HT-29 (cell line): Measurements from ENCODE around the gene GEN1. TPM values are rescaled to one million over a fixed set of nuclear protein-coding genes. Genes with fewer than 3 reads are reported as not detected.

ENCODE experiments used
- DNase-seq: peaks from one replicate; pipeline ENCODE4 v3.0.0-alpha.2; 2015; ENCODE audit warnings: low spot score
- total RNA-seq: library from RNA; depleted of rRNA; stranded (reverse); fragments of >200 nt; shearing (Covaris generic); gene quantifications from 2 replicates; pipeline ENCODE4 v1.2.3, GENCODE V29; 2014; rRNA removed

Gene GEN1, protein sequence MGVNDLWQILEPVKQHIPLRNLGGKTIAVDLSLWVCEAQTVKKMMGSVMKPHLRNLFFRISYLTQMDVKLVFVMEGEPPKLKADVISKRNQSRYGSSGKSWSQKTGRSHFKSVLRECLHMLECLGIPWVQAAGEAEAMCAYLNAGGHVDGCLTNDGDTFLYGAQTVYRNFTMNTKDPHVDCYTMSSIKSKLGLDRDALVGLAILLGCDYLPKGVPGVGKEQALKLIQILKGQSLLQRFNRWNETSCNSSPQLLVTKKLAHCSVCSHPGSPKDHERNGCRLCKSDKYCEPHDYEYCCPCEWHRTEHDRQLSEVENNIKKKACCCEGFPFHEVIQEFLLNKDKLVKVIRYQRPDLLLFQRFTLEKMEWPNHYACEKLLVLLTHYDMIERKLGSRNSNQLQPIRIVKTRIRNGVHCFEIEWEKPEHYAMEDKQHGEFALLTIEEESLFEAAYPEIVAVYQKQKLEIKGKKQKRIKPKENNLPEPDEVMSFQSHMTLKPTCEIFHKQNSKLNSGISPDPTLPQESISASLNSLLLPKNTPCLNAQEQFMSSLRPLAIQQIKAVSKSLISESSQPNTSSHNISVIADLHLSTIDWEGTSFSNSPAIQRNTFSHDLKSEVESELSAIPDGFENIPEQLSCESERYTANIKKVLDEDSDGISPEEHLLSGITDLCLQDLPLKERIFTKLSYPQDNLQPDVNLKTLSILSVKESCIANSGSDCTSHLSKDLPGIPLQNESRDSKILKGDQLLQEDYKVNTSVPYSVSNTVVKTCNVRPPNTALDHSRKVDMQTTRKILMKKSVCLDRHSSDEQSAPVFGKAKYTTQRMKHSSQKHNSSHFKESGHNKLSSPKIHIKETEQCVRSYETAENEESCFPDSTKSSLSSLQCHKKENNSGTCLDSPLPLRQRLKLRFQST
- total RNA-seq: 16.8 and 18.5 TPM in 2 replicates

DNA sequence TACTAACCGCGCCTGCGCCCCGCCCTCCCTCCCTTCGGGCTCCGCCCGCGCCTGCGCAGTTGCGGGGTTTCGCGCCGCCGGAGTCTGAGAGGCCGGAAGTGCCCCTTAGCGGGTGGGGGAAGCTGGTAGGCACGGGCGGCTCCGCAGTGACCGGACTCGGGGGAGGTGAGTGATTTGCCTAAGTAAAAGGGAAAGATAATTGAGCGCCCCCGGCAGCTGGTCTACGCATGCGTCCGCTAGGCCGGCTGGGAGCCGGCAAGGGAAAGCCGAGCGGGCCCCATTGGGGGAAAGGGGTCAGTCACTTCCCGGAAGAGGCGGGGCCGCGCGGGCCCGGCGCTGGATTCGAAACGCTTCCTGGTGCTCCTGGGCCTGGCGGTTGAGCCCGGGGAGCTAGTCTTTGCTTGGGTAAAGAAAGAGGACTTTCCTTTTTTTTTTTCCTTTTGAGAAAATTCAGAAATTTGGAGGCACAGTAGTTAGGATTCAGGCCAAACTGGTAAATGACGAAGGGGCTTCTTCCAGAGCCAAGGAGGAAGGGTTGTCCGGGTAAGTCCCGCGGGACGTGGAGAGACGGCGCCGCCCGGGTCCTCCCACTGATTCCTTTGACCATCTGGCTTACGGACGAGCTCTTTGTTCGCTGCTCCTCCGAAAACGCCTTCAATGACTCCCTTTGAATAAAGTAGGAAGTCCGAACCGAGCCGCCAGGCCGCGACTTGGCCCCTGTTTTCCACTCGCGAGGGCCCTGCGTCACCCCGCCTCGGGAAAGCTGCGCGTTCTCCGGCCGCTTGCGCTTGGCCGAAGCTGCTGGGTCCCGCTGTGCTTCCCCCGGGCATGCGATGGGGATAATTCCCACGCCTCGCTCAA is at the start of gene GEN1, which contains the start of gene SMC6:
GEN1 (plus strand) TSS at position 336 of the 861 bp plus-strand sequence. CDS start 5,806 bp downstream, outside the sequence.
SMC6 (minus strand) TSS at position 8 of the 861 bp plus-strand sequence. CDS start 7,864 bp downstream, outside the sequence.
- peak; percentile 93 for DNase-seq

DNA sequence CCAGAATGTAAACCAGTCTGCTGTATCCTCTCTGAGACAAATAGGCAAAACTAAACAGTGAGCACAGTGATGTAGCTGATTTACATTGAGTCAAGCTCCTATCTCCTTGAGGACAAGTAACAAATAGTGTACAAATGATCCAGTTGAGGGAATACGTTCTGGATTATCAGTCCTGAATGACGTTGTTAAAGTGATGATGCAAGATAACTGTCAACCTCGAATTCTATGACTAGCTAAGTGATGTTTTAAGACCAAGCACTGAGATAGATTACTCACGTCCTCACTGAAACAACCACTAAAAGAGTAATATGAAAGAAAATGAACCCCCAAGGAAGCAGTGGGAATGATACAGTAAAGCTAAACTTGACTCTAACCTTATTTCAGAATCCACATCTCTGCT is 47.1 kb upstream of the GEN1 start:
- DNase-seq: no peak

DNA sequence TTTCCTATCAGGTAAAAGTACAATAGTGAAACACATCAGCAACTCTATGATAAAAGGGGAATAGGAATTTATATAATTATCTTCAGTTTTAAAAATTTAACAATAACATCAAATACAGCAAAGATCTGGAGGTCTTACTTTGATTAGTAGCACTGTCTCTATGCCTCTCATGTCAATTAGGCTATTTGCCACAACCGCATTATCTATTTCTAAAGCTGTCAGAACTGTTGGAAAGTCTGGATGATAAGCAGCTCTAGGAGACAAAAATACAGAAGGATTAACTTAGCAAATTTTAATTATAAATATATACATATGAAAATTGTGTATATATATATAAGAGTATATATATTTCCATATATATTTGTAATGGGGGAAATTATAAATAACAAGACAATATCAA is 45.4 kb upstream of the GEN1 start:
- DNase-seq: no peak

DNA sequence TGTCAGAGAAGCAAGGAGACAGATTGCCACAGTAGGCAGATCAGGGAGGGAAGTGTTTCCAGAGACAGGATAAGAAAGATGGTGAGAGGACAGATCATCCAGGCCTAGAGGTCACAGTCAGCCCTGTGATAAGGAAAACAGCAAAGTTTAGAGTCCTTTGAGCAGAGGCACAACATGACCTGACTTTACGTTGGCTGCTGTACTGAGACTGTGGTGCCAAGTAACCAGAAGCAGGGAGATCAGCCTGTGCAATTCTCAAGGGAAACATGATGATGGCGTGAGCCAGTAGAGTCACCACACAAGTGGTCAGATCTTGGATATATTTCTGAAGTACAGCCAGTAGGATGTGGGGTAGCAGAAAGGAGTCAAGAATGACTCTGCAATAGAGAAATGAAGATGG is 44.0 kb upstream of the GEN1 start:
- no peak for DNase-seq

DNA sequence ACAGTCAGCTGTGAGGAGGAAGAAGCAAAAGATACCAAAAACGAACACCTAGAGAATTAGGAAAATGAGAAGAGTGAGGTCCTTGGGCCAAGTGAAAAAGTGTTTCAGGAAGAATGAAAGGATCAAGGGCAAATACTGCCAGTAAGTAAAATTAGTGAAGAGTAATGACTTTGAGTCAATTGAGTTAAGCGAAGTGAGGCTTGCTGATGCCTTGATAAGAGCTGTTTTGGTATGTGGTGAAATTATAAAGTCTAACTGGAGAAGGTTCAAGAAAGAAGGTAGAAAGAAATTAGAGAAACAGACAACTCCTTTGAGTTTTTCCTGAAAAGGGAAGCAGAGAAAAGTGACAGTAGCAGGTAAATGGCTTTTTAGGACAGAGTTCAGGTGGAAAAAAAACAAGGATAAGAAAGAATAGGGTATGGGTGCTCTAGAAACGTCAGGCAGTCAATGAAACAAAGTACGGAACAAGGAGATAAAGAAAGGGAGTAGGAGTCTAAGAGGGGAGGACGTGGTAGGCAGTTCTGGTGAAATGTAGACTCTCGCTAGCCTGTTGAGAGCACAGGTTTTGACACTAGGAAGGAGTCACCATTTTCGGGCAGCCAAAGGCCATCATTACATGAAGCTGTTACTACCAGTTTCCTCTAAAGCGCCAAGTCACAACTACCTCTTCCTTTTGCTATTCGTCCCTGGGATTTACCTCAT is 43.2 kb upstream of the GEN1 start:
- DNase-seq: no peak

DNA sequence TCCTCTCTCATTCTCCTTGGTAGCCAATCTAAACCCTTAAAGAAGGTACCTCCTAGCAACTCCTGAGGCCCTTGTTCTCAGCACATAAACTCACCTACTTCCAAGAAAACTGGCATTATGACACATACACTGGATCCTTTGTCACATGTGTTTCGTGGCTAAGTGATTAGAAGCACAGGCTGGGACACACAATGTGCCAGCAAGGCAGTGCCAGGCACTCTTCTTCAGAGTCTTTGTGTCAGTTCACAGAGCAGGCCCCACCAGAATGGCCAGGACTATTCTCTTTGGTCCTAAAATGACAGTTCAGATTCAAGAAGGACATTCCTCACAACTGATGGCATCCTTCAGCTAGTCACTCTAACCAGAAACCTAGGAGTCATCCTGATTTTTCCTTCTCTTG is 40.6 kb upstream of the GEN1 start:
- DNase-seq: no peak

DNA sequence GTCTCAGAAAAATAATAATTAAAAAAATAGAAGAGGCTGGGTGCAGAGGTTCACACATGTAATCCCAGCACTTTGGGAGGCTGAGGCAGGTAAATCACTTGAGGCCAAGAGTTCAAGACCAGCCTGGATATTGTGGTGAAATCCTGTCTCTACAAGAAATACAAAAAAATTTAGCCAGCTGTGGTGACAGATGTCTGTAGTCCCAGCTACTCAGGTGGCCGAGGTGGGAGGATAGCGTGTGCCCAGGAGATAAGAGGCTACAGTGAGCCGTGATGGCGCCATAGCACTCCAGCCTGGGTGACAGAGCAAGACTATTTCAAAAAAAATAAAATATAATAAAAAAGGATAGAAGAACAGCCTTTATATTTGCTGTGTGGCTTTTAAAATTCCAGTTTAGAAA is 36.3 kb upstream of the GEN1 start:
- no peak for DNase-seq

DNA sequence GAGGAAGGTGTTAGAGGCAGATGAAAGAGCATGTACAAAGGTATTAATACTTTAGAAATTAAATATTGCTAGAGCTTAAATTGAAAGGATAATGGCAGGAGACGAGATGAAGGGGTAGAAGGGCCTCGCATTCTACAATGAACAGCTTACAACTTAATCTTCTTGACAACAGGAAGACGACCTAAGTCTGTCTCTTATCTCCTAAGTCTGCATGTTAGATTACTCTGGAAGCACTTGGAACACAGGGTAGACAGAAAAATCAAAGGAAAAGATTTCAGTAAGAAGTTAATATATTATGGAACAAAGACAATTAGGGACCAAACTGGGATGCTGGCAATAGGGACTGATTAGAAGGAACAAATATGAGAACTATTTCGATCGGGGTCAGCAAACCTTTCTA is 35.2 kb upstream of the GEN1 start:
- no peak for DNase-seq

DNA sequence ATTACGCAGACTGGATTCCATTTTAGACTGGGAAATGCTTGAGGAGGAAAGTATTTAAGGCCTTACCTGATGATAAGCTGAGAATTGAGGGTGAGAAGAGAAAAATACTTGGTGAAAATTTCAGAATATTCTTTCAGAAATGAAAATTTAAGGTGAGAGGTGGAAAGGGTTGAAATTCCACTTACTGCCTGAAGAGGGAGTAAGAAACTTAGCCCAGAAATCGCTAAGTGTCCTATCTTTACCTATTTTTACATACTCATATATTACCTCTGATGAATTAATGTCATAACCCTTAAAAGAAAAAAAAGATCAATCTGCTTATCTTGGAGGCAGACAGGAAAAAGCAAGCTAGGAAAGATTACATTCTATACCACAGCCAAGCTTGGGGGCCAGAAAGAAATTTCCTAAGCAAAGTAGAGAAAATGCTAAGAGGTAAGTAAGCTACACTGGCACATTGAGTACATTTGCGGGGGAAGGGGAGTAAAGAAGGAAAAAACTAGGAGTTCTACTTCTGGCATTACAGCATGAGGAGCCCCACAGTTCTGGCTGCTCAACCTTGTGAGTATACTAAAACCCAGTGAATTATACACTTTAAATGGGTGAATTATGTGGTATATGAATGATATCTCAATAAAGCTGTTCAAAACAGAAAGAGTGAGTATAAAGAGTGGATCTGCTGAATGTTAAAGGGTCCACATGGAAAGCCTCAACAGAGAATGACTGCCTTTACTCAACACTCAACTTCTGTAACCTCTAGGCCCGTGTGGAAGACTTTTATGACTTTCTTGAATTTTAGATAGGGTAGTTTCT is 34.2 kb upstream of the GEN1 start:
- peak; percentile 31 for DNase-seq

DNA sequence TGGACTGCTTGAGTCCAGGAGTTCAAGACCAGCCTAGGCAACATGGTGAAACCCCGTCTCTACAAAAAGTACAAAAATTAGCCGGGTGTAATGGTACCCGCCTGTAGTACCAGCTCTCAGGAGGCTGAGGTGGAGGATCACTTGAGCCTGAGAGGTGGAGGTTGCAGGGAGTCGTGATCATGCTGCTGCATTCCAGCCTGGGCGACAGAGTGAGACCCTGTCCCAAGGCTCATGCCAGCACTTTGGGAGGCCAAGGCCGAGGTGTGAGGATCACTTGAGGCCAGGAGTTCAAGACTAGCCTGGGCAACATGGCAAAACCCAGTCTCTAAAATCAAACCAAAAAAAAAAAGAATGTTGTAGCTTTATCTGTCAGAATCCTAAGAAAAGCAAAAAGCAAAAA is 25.7 kb upstream of the GEN1 start:
- DNase-seq: no peak

DNA sequence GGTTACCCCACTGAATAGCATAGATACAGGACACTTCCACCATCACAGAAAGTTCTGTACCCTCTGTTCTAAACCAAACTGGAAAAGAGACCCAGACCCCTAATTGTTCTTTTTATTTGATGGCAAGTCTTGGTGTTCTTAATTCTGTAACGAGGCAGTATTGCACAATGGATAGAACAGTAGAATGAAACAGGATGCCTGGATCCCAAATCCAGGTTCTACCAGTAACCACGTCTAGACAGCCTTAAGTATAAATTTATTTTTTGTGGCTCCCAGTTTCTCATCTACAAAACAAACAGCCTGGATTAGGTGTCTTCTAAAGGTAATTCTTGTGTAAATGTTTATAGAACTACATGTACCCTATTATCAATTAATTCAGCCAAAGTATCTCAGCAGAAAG is 24.1 kb upstream of the GEN1 start:
- DNase-seq: no peak

DNA sequence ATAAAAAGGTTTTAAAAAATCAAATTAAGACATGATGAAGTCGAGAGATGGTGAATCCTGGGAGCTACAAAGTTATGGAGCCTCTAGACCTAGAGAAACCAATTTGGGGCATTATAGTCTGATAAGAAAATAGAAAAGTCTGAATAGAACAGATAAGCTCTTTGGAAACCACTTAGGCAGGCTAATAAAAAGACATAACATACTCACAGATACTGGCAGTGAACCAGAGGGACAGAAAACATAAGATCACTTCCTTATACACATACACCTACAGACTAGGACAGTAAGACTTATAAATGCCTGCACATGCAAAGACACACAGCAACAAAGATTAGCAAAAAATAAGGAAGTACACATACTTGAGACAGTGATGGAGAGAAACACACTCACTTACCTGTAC is 20.3 kb upstream of the GEN1 start:
- DNase-seq: no peak

DNA sequence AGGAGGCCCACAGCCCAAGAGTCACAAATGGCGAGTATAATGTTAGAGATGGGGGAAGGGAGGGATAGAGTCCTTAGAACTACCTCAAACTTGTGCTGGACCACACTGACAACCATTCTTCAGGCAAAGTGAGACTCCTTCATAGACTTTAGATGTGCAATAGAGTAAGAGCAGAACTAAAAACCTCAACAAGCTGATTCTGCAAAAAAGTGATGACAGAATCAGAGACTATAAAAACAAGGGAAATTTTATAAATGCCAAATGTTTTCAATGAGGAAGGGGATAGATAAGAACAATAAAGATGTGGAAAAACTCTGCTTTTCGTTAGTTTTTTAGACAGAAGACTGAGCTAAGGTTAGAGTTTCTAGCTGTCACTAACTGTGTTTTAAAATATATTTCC is 18.1 kb upstream of the GEN1 start:
- no peak for DNase-seq

DNA sequence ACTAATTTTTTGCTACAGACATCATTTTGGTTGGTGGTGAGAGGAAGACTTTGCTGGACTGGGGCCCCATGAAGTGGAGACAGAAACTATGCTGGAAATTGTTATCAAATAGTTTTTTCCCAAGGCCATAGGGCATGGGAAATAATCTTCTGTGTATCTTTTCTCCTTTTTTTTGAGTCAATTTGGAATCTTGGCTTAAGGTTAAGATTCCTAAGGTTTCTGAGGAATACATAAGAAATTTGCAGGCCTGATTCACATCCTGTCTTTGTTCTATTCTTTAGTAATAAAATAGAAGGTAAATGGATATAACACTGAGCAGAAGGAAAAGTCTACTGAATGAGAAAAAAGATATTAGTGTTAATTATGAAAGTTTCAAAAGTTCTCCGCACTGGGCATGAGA is 16.9 kb upstream of the GEN1 start:
- no peak for DNase-seq

DNA sequence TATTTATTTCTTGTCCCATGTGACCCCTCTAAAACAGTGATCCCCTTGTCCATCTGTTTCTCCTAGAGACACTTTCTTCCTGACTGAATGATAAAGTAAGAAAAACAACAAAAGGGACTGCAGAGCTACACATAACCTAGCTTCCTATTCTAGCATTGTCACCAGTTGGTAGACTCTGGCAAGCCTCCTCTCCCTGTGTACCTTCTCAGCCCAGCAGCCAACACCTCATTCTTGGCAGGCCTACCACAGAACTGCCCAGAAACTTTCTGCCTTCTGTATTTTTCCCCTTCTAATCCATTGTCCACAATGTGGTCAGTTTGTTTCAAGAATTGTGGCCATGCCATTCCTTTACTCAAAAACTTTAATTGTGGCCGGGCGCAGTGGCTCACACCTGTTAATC is 13.7 kb upstream of the GEN1 start:
- DNase-seq: no peak

DNA sequence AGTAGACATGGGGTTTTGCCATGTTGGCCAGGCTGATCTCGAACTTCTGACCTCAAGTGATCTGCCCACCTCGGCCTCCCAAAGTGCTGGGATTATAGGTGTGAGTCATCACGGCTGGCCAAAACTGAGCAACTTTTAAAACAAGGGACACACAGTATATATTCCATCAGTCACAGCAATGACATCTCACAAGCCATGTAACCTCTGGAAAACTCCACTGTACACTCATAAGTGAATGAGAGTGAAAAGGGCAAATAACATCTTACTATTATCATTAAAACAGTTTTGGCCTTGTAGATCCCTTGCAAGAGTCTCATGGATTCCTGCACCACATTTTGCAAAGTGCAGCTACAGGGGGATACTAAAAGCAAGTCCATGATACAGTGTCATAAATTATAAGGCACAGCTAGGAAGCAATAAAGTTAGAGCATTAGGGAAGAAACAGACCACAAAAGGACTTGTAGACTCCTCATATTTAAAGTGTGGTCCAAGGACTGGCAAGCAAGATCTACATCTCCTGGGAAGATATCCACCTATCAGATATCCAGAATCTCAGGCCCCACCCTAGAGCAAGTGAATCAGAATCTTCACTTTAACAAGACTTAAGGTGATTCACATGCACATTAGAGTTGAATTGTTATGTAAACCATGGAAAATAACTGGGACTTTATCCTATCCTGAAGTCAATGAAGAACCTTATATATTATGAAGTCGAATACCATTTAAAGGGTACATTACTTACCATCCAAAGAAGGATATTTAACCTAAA is 6.1 kb upstream of the GEN1 start:
- no peak for DNase-seq

DNA sequence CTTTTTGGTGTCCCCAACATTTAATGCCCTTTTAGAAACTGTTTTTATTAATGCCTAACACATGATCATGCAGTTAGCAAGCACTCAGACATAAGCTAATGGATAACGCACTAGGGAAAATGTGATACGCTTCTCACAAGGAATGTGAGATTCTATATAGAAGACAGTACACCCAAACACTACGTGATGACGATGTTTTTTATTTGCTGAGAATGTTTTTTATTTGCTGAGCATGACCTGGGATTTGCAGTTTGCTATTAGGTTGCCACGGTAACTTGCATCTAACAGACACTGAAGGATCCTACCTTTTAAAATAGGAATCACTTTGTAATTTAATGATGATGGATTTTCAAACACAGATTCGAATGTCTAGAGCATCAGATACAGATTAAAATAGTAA is 5.2 kb upstream of the GEN1 start:
- no peak for DNase-seq

DNA sequence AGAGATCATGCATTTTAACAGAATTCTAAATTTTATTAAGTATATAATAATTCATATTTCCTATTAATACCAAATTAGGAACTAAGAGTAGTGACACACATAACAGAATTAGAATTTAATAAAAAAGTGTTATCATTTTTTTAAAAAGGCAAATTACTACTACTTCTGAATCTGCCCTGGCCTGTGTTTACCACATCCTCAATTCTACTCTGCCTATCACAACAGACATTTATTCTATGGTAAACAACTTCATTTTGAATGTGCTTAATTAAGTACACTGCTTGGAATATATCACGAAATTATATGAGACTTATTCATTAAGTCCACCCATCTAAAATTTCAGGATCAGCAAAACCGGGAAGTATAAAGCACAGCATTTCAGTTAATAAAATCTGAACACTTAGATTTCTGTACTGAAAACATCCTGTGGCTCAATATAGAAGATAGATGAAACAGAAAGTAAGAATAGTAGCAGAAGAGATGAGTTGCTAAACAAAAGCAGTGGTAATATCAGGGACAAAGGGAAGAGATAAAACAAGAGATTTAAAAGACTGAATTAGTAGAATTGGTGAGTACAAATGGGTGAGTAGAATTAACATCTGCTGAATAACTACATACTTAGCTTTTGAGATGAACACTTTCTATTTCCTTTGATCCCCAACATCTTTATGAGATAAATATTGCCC is 4.0 kb upstream of the GEN1 start:
- DNase-seq: no peak

DNA sequence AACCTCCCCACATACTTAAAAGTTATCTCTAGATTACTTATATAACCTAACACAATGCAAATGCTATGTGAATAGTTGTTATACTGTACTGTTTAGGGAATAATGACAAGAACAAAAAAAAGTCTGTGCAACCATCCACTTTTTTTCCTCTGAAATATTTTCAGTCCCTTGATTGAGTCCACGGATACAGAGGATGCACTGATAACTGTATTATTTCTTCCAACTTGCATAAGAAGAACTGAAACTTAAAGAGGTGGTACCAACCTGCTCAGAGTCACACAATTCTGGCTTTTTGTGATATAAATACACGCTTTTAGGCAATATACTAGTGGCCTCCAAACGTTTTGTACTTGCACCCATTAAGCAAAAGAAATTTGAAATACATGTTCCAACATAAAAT is 1.7 kb upstream of the GEN1 start:
- DNase-seq: no peak
